ENCODE measurements around the gene DKK3.

The DKK3 gene

DNA sequence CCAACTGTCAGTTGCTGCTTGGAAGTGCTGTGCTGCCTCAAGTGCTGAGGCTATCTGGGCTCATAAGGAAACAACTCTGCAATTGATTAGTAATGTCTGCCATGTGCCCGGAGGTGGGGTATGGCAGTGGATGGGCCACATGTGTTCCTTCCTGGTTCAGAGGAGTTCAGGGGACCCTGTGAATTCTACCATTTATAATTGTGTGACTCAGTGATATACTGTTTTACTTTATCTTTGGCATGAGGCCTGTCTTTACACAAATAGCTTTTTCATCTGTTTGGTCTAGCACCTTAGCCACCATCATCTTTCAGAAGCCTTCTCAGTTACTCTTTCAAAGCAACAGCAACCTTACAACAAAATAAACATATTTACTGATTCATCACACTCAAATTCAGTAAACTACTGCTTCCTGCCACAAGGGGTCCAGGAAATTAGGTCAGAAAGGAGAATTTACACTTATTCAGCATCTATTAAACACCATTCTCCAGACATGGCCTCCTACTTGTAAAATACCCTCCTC is 20.9 kb downstream of the DKK3 start:
- Histone ChIP-seq H3K27ac (ENCODE audit: poor library complexity, severe bottlenecking) (peak overlapping the region; percentile 52), H3K36me3 (ENCODE audit: low read depth) (peaks cover 34% of the 10 kb centered on the region), H3K4me1 (ENCODE audit: insufficient read depth, poor library complexity, severe bottlenecking) (peaks cover 26% of the 10 kb centered on the region), H3K4me3 (ENCODE audit: severe bottlenecking) (no peak overlapping the region), H3K27me3 (ENCODE audit: insufficient read depth, poor library complexity, severe bottlenecking) (no peaks in the 10 kb centered on the region), H3K9me3 (ENCODE audit: severe bottlenecking) (no peaks in the 10 kb centered on the region)
- ATAC-seq (ENCODE audit: low read depth) (no peak), DNase-seq (ENCODE audit: low spot score) (no peak)
- TF ChIP-seq, protein P1, sequence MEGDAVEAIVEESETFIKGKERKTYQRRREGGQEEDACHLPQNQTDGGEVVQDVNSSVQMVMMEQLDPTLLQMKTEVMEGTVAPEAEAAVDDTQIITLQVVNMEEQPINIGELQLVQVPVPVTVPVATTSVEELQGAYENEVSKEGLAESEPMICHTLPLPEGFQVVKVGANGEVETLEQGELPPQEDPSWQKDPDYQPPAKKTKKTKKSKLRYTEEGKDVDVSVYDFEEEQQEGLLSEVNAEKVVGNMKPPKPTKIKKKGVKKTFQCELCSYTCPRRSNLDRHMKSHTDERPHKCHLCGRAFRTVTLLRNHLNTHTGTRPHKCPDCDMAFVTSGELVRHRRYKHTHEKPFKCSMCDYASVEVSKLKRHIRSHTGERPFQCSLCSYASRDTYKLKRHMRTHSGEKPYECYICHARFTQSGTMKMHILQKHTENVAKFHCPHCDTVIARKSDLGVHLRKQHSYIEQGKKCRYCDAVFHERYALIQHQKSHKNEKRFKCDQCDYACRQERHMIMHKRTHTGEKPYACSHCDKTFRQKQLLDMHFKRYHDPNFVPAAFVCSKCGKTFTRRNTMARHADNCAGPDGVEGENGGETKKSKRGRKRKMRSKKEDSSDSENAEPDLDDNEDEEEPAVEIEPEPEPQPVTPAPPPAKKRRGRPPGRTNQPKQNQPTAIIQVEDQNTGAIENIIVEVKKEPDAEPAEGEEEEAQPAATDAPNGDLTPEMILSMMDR (IDR thresholded peaks at IDR 0.05; ENCODE audit: poor library complexity, severe bottlenecking): peak; percentile 26

DNA sequence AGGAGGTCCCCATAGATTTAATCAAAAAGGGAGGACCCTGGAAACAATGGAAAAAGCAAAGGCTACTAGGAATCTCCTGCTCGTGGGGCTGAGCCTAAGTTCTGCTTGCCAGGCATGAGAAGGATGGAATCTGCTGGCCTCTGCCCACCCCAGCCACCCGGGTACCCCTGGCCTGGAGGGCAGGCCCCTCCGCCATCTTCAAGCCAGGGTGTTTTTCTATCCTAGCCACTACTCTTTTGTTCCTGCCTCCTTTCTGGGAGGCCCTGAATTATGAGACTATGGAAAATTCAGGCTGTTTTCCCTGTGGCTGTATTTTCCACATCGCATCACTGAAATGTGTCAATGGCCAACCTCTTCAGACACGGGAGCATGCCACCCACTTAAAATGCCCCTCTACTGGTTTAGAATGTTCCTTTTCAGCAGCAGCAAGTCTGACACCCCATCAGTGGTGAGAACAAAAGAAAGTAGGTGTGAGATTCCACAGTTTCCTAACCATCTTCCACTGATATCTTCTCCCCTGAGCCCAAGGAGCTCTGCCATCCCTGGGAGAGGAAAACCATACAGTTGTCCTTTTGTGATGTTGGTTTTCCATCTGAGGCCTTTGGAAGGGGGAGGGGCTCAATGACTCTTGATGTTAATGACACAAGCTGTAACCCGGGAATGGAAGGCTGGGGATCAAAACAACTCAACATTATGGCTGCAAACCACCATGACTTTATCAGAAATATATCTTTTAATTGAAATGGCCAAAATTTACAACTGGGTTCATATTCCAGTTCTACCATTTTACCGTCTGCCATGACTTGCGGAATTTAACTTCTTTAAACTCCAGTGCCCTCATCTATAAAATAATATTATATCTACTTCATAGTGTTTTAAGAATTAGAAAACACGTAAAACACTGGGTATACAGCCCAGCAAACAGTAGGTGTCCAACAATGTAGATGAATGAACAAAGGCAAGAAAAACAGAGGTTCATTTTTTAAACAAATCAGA is 22.2 kb downstream of the DKK3 start:
- no peak for DNase-seq (ENCODE audit: low spot score)
- H3K27me3 ChIP-seq (ENCODE audit: insufficient read depth, poor library complexity, severe bottlenecking): no peaks in the 10 kb centered on the region
- peak overlapping the region; percentile 33 for H3K27ac ChIP-seq (ENCODE audit: poor library complexity, severe bottlenecking)
- H3K4me3 ChIP-seq (ENCODE audit: severe bottlenecking): no peak overlapping the region
- TF ChIP-seq, protein P1 (IDR thresholded peaks at IDR 0.05; ENCODE audit: poor library complexity, severe bottlenecking): no peak
- H3K9me3 ChIP-seq (ENCODE audit: severe bottlenecking): no peaks in the 10 kb centered on the region
- peaks cover 28% of the 10 kb centered on the region for H3K36me3 ChIP-seq (ENCODE audit: low read depth)
- H3K4me1 ChIP-seq (ENCODE audit: insufficient read depth, poor library complexity, severe bottlenecking): peaks cover 15% of the 10 kb centered on the region
- ATAC-seq (ENCODE audit: low read depth): no peak

DNA sequence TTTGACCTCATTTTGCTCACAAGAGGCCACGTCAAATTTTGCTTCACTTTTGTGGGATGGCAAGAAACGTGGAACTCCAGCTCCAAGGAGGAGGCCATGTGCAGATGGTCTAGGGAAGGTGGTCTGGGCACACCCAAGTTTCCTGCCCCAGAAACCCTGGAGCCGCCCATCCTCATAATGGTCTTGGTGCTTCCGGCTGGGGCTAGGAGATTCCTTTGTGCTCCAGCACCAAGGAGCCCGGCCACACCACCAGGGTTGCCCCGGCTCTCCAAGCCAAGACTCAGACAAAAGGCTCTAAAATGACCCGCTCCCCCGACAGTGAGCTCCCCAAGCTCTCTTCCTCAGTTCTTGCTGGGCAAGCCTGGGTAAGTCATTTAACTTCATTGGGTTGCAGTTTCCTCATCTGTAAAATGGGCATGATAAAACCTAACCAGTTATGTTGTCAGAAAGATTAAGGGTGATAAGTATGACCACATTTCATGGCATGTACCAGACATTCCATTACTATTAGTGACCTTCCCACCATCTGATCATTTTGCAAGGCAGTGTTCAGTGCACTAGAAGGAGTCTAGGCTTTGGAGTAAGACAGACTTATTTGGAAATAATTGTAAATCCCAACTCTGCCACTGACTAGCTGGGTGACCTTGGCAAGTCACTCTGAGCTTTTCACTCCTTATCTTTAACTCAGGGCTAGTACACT is 23.3 kb downstream of the DKK3 start:
- H3K36me3 ChIP-seq (ENCODE audit: low read depth): peaks cover 23% of the 10 kb centered on the region
- H3K4me3 ChIP-seq (ENCODE audit: severe bottlenecking): no peak overlapping the region
- peaks cover 24% of the 10 kb centered on the region for H3K4me1 ChIP-seq (ENCODE audit: insufficient read depth, poor library complexity, severe bottlenecking)
- H3K9me3 ChIP-seq (ENCODE audit: severe bottlenecking): no peaks in the 10 kb centered on the region
- DNase-seq (ENCODE audit: low spot score) (no peak), ATAC-seq (ENCODE audit: low read depth) (peak; percentile 45; the same call in 2 of the 3 replicates)
- TF ChIP-seq, protein P1 (IDR thresholded peaks at IDR 0.05; ENCODE audit: poor library complexity, severe bottlenecking): no peak
- H3K27ac ChIP-seq (ENCODE audit: poor library complexity, severe bottlenecking): peak overlapping the region; percentile 33
- H3K27me3 ChIP-seq (ENCODE audit: insufficient read depth, poor library complexity, severe bottlenecking): no peaks in the 10 kb centered on the region

DNA sequence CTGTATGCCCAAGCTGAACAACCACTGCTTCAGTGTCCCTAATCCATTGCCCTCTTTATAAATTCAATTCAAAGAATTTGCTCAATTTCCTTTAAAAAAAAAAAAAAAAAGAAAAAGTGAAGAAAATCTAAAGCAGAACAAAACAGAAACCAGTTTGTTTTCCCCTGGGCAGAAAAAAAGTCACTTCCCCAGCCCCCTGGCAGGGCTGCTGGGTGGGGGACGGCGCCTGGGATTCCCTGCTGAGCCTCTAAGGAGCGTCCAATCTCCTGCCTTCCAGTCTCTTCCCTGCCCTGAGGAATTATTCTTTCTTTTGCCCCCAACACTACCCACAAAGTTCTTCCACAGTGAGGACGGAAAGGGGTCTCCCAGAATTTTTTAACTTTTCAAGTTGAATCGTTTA is 23.9 kb downstream of the DKK3 start:
- ATAC-seq (ENCODE audit: low read depth) (no peak), DNase-seq (ENCODE audit: low spot score) (no peak)
- Histone ChIP-seq H3K27me3 (ENCODE audit: insufficient read depth, poor library complexity, severe bottlenecking) (no peaks in the 10 kb centered on the region), H3K36me3 (ENCODE audit: low read depth) (peaks cover 19% of the 10 kb centered on the region), H3K9me3 (ENCODE audit: severe bottlenecking) (no peaks in the 10 kb centered on the region), H3K27ac (ENCODE audit: poor library complexity, severe bottlenecking) (peak overlapping the region; percentile 33), H3K4me1 (ENCODE audit: insufficient read depth, poor library complexity, severe bottlenecking) (peaks cover 30% of the 10 kb centered on the region), H3K4me3 (ENCODE audit: severe bottlenecking) (no peak overlapping the region)
- TF ChIP-seq, protein P1 (IDR thresholded peaks at IDR 0.05; ENCODE audit: poor library complexity, severe bottlenecking): no peak

Data from RWPE2 (cell line).